ENCODE measurements around the gene DIPK1B. TPM values are rescaled to one million over a fixed set of nuclear protein-coding genes. Genes with fewer than 3 reads are reported as not detected.
"Not testable (repeated sequence)": the region's sequence is repeated elsewhere in the genome, so short reads cannot be mapped to it uniquely, and the experiment has no call there.

Gene DIPK1B
- total RNA-seq, 2 donors from 2014 or later, result 45.1 to 45.7 TPM

DNA sequence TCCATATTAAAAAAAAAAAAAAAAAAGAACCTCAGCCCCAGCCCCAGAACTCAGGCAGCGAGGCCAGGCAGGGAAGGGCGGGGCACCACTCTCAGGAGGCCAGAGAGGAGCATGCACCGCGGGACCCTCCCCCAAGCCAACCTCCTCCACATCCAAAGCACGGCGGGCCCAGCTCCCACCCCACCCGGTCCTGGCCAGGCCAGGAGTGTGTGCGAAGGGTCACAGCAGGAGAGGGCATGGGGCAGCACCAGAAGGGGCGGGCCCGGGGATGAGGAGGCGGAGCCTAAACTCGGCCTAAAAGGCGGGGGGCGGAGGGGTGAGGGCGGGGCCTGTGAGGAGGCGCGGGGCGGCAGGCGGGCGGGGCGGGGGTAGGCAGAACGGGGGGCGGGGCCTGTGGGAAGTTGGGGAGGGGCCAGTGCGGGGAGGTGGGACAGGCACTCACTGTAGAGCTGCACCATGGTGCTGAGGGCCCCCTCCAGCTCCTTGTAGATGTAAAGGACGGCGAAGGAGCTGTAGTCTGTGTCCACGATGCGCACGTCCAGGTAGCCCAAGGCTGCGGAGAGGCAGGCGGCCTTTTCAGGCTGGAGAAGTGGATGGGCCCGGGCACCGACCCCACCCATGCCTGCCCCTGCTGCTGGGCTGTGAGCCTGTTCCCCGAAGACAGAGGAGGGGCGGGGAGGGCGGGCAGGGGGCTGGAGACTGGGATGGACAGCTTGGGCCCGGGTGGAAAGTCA is 50.7 kb downstream of the DIPK1B start:
- Histone ChIP-seq H3K36me3 (no peaks in the 10 kb centered on the region), H3K9me3 (no peaks in the 10 kb centered on the region), H3K4me1 (peaks cover 0 to 14% of the 10 kb centered on the region in 2 donors), H3K27me3 (no peaks in the 10 kb centered on the region), H3K27ac (no peak overlapping the region), H3K4me3 (no peak overlapping the region)
- TF ChIP-seq, protein P1, sequence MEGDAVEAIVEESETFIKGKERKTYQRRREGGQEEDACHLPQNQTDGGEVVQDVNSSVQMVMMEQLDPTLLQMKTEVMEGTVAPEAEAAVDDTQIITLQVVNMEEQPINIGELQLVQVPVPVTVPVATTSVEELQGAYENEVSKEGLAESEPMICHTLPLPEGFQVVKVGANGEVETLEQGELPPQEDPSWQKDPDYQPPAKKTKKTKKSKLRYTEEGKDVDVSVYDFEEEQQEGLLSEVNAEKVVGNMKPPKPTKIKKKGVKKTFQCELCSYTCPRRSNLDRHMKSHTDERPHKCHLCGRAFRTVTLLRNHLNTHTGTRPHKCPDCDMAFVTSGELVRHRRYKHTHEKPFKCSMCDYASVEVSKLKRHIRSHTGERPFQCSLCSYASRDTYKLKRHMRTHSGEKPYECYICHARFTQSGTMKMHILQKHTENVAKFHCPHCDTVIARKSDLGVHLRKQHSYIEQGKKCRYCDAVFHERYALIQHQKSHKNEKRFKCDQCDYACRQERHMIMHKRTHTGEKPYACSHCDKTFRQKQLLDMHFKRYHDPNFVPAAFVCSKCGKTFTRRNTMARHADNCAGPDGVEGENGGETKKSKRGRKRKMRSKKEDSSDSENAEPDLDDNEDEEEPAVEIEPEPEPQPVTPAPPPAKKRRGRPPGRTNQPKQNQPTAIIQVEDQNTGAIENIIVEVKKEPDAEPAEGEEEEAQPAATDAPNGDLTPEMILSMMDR (IDR thresholded peaks at IDR 0.05), result no peak
- DNase-seq (ENCODE audit: low spot score), result no peak

DNA sequence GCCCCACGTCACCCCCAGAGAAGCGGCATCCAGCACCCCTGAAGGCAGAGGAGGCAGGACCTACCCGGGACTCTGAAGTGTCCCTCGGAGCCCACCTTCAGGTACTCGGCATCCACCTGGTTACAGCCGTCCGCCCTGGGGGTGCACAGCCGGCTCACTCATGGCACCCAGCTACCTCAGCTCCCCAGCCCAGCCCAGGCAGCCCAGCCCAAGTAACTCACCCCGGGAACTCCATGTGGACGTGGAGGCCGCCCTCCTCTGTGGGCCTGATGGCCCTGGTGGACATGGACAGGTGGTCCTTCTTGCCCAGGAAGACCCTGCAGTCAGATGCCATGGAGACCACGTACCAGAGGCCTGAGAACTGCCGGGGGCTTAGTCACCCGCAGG is 51.3 kb downstream of the DIPK1B start:
- no peak overlapping the region for H3K27ac ChIP-seq
- peaks cover 0 to 11% of the 10 kb centered on the region in 2 donors for H3K4me1 ChIP-seq
- DNase-seq (ENCODE audit: low spot score), result no peak
- no peaks in the 10 kb centered on the region for H3K36me3 ChIP-seq
- TF ChIP-seq, protein P1 (IDR thresholded peaks at IDR 0.05), result no peak
- H3K27me3 ChIP-seq, result no peaks in the 10 kb centered on the region
- no peak overlapping the region for H3K4me3 ChIP-seq
- no peaks in the 10 kb centered on the region for H3K9me3 ChIP-seq

DNA sequence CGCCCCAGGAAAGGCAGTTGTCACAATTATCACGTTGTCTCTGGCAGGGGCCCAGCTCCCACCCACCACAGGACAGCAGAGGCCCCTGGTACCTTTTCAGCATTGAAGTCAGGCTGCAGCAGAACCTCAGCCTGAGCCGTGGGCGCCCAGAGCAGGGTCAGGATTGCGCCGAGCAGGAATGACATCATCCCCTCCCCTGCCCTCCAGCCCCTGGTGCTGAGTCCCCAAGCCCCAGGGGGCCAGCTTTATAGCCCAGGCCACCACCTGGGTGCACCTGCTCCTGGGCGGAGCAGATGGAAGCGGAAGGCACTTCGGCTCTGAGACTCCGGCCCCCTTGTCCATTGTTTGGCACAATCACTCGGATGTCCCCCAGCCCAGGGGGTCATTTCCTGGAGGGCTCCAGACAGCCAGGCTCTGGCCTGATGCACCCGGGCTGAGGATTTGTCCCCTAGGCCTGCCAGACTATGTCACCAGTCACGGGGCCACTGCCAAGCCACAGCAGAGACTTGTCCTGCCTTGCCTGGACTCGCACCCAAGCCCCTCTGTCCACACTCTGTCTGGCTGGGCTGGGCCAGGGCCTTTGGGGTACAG is 52.0 kb downstream of the DIPK1B start, which contains the start of gene LCN15:
TSS of gene LCN15 (minus strand) at position 218 of the 591 bp plus-strand sequence. CDS start at position 188, 30 bp downstream.
- no peak within 1 kb of the TSS for H3K27ac ChIP-seq
- no peaks in the 10 kb centered on the region for H3K36me3 ChIP-seq
- H3K9me3 ChIP-seq, result no peaks in the 10 kb centered on the region
- no peak within 1 kb of the TSS for H3K4me3 ChIP-seq
- H3K27me3 ChIP-seq, result no peaks in the 10 kb centered on the region
- DNase-seq (ENCODE audit: low spot score), result no peak
- TF ChIP-seq, protein P1 (IDR thresholded peaks at IDR 0.05), result no peak
- H3K4me1 ChIP-seq, result peaks cover 0 to 11% of the 10 kb centered on the region in 2 donors

DNA sequence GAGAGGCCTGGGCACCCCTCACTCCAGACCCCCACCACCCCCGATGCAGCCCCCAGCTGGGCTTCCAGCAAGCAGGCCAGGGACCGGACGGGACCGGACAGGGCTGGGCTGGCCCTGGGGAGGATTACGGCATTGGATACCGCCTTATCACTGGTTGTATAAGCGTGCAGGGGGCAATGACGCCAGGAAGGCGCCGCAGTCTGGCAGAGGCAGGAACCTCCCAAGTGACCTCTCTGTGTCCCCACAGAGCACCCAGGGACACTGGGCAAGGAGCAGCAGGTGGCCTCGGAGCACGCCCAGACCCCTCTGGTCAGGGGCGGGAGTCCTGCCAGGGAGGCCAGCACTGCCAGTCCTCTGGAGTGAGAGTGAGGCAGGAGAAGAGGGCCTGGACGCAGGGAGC is 52.7 kb downstream of the DIPK1B start:
- H3K4me3 ChIP-seq, result no peak overlapping the region
- TF ChIP-seq, protein P1 (IDR thresholded peaks at IDR 0.05), result no peak
- DNase-seq (ENCODE audit: low spot score), result no peak
- H3K36me3 ChIP-seq, result no peaks in the 10 kb centered on the region
- no peak overlapping the region for H3K27ac ChIP-seq
- no peaks in the 10 kb centered on the region for H3K27me3 ChIP-seq
- no peaks in the 10 kb centered on the region for H3K9me3 ChIP-seq
- peaks cover 0 to 11% of the 10 kb centered on the region in 2 donors for H3K4me1 ChIP-seq

DNA sequence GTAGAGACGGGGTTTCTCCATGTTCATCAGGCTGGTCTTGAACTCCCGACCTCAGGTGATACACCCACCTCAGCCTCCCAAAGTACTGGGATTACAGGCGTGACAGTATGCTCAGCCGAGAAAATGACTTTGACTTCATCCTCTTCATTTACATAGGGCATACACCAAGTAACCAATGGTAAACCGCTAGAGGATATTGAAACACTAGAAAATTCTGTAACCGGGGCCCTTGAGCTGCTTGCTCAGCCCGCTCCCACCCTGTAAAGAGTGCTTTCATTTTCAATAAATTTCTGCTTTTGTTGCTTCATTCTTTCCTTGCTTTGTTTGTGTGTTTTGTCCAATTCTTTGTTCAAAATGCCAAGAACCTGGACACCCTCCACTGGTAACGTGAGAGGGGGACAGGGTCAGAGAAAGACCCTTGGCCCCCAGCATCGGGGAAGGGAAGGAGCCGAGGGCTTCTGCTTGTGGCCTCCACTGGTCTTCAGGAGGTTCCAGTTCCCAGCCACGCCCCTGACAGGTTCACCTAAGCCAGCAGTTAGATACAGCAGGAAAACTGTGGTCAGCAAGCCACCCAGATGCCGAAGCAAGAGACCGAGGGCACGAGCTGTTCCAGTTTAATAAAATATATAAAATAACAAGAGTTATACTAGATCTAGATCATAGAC is 53.5 kb downstream of the DIPK1B start:
- not testable (repeated sequence) for H3K27me3 ChIP-seq; DNase-seq (ENCODE audit: low spot score); H3K4me1 ChIP-seq; H3K4me3 ChIP-seq; H3K27ac ChIP-seq; H3K36me3 ChIP-seq; H3K9me3 ChIP-seq

DNA sequence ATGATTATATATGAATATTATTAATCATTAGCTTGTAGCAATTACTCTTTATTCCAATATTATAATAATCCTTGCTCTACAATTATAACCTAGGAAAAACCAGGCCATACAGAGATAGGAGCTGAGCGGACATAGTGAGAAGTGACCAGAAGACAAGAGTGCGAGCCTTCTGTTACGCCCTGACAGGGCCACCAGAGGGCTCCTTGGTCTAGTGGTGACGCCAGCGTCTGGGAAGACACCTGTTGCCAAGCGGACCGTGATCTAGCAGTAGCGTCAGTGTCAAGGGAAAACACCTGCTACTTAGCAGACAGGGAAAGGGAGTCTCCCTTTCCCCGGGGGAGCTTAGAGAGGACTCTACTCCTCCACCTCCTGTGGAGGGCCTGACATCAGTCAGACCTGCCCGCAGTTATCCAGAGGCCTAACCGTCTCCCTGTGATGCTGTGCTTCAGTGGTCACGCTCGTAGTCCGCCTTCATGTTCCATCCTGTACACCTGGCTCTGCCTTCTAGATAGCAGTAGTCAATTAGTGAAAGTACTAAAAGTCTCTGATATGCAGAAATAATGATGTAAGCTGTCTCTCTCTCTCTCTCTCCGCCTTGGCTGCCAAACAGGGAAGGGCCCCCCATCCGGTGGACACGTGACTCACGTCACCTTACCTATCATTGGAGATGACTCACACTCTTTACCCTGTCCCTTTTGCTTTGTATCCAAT is 54.2 kb downstream of the DIPK1B start:
- H3K36me3 ChIP-seq; H3K4me1 ChIP-seq; H3K27ac ChIP-seq; H3K4me3 ChIP-seq; H3K27me3 ChIP-seq; H3K9me3 ChIP-seq; DNase-seq (ENCODE audit: low spot score): not testable (repeated sequence)
- TF ChIP-seq, protein P1 (IDR thresholded peaks at IDR 0.05), result peak in 1 of 2 donors; percentile 50

Data from right atrium auricular region (tissue), 2 donors.